PC-9 (cell line): ENCODE measurements around the gene LEFTY2.

ENCODE experiments used
- CTCF ChIP-seq: fragments of 200-600 bp; sonication (generic); conservative IDR thresholded peaks from 2 replicates; pipeline ENCODE4 v1.6.1; 2017; ENCODE audit warnings: mixed run types, antibody characterized with exemption, mild to moderate bottlenecking, moderate library complexity
- EZH2 ChIP-seq: fragments of 200-600 bp; sonication (generic); IDR thresholded peaks from 2 replicates; pipeline ENCODE4 v1.8.0; 2017; ENCODE audit warnings: antibody characterized with exemption, low read depth

GRCh38 chr1:225899044-225899925 lies 41.7 kb downstream of the LEFTY2 start:
- TF ChIP-seq CTCF, result no peak
- TF ChIP-seq EZH2, result no peak
